Fibroblast of the aortic adventitia (primary cell): ENCODE results near the gene MTRR. TPM values are rescaled to one million over a fixed set of nuclear protein-coding genes. Genes with fewer than 3 reads are reported as not detected.

Experiments
- DNase-seq: peaks from one replicate; pipeline ENCODE4 v3.0.0-alpha.2; 2010; ENCODE audit warnings: low read depth
- H3K4me3 ChIP-seq: 2 replicates; pipeline ENCODE4 v1.5.1; 2011; ENCODE audit warnings: low read depth, mild to moderate bottlenecking, control low read depth, low read length, moderate library complexity
- total RNA-seq: library from RNA; depleted of rRNA; stranded (reverse); fragments of >200 nt; gene quantifications from 2 replicates; pipeline ENCODE4 v1.2.3, GENCODE V29; 2012; ENCODE audit warnings: low replicate concordance
- TF ChIP-seq, protein P1 (sequence below): IDR thresholded peaks from 2 replicates; pipeline ENCODE4 v1.5.1; 2011; ENCODE audit warnings: mild to moderate bottlenecking, low read length, control low read depth, inconsistent platforms; ENCODE audit not compliant: insufficient read depth

MTRR gene
- total RNA-seq, 1 donor, result 40.3 TPM

- TF ChIP-seq, protein P1, sequence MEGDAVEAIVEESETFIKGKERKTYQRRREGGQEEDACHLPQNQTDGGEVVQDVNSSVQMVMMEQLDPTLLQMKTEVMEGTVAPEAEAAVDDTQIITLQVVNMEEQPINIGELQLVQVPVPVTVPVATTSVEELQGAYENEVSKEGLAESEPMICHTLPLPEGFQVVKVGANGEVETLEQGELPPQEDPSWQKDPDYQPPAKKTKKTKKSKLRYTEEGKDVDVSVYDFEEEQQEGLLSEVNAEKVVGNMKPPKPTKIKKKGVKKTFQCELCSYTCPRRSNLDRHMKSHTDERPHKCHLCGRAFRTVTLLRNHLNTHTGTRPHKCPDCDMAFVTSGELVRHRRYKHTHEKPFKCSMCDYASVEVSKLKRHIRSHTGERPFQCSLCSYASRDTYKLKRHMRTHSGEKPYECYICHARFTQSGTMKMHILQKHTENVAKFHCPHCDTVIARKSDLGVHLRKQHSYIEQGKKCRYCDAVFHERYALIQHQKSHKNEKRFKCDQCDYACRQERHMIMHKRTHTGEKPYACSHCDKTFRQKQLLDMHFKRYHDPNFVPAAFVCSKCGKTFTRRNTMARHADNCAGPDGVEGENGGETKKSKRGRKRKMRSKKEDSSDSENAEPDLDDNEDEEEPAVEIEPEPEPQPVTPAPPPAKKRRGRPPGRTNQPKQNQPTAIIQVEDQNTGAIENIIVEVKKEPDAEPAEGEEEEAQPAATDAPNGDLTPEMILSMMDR, result no peak
- peak overlapping the region; percentile 85 for H3K4me3 ChIP-seq
- no peak for DNase-seq
These were observed 548 bp upstream of the MTRR start for GRCh38 chr5:7868427-7868772.

GRCh38 chr5:7869474-7870136 is 657 bp downstream of the MTRR start:
- DNase-seq, result no peak
- TF ChIP-seq, protein P1, result no peak
- peak overlapping the region; percentile 85 for H3K4me3 ChIP-seq

DNA sequence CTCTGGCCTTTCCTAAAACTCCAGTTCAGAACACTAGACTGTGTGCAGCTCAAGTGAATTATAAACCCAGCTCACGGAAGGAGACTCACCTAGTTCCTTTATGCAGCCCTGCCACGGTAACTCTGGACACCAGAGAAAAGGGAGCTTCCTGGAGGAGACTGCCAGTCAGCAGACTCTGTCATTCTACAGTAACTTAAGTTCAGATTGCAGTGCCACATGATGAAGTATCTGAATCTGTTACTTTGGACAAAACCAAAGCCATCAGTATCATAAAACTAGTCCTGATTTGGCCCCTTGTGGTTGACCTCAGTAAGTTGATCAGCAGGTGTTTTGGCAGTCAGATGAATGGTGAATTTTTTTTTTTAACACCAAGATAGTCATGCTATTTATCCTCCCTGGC is 2.7 kb downstream of the MTRR start:
- TF ChIP-seq, protein P1, result no peak
- no peak overlapping the region for H3K4me3 ChIP-seq

DNA sequence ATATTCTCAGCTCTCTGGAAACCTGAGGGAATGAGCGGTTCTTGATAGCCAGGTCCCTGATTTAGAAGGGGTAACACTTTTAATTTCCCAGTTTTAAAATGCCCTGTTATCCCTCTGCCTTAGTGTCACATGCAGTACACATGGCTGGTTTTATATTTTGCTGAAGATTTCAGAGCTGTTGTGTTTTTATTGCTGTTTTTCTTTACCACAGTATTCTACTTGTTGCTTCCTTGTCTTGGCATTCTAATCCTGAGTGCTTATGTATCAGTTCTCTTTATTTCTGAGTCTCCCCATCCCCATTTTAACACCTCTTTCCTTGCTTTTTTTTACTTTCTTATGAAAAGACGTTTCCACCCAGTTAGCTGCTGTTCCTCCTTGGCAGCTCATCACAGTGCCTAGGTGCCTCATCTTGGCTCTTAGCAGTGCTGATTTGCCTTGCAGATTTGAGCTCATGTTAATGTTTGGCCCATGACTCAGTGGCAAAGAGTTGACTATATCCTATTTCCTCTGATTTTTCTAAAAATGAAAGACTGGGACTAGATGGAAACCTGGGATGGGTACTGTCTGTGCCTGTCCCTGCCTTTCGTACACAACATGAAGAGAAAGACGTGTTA is 3.7 kb downstream of the MTRR start:
- no peak for DNase-seq
- no peak overlapping the region for H3K4me3 ChIP-seq
- TF ChIP-seq, protein P1, result no peak

More for the DNA sequence above, 2.7 kb downstream of the MTRR start:
- DNase-seq, result no peak

DNA sequence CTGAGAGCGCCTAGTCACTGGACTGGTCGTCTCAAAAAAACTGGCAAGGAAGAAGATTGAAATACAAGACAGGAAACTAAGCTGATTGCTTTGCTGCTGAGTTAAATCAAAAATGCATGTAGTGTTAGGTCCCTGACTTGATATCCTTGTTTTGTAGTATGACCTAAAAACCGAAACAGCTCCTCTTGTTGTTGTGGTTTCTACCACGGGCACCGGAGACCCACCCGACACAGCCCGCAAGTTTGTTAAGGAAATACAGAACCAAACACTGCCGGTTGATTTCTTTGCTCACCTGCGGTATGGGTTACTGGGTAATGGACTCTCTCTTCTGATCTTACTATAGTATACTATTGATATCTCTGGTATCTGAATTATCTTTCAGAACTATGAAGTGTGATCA is 4.3 kb downstream of the MTRR start:
- TF ChIP-seq, protein P1, result no peak
- no peak overlapping the region for H3K4me3 ChIP-seq
- no peak for DNase-seq

DNA sequence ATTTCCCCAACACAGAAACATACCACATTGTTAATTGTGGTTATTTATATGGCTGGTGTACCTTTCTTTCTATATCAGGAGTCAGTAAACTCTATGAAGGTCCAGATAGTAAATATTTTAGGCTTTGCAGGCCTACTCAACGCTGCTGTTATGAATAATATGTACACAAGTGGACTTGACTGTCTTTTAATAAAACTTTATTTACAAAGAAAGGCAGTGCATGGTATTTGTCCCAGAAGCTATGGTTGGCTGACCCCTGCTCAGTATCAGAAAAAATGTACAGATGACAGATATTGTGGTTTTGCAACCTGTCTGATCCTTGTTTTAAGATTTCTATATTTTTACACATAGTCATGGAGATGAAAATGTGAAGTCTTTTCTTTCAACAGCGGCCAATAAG is 5.7 kb downstream of the MTRR start:
- no peak overlapping the region for H3K4me3 ChIP-seq
- no peak for DNase-seq
- TF ChIP-seq, protein P1, result no peak
